ENCODE results near the gene METTL1.

The METTL1 gene

DNA sequence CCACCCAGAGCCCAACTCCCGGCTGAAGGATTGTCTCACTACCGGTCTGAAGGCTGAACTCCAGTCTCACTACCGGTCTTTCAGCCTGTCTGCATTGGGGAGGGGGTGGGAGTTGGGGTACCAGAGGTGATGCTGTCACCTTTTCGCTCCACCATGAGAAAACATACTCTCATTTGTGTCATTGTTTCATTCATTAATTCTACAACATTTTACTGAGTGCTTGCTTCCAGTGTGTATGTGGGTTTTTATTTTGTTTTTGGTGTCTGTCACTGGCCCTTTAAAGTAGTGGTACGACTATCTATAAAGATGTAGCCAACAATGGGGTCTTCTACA lies 19.3 kb downstream of the METTL1 start:
- DNase-seq: no peak

DNA sequence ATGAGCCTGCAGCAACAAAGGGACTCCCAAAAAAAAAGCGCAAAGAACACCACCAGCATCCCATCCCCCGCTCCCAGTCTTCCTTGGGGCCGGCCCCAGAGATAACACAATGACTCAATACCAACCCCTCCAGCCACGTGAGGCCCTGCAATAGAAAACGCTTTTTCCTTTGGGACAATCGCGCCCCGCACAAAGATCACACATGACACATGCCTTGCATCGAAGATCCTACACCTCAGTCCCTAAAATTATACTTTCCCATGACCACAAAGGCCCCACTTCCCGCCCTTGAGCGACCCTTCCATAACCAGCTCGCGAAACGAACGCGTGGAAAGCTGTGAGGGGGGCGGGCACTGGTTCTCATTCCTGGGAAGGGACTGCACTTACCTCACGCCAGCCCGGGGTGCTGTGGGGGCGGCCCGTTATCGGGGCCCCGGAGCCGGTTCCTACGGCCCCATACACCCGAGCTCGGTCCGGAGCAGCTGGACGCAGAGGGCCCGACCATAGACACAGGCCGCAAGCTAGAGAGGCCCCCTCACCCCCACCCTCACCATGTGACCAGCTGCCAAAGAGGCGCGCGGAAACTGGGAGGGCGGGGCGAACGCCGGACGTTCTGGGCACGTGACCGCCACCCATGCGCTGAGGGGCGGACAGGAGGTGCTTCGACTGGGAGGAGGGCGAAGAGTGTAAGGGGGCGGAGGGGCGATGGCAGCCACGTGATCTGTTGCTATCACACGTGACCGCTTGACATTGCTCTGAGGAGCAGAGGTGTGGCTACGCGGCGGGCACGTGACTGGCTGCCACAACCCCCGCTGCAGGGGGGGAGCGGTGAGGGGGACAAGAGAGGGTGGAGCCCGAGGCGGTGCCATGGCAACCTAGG lies 19.9 kb downstream of the METTL1 start, which contains the start of gene CDK4:
Gene CDK4, minus strand, starts transcription at position 523 of the 880 bp plus-strand sequence. CDS start 593 bp downstream, outside the sequence.
- peak; percentile 99 for DNase-seq

DNA sequence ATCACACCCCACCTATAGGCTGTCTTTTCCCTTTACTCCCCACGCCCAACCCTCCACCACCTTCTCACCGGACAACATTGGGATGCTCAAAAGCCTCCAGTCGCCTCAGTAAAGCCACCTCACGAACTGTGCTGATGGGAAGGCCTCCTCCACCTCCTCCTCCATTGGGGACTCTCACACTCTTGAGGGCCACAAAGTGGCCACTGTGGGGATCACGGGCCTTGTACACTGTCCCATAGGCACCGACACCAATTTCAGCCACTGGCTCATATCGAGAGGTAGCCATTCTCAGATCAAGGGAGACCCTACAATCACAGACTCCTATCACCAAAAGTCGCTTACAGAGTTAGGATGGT lies 20.5 kb downstream of the METTL1 start:
- no peak for DNase-seq

DNA sequence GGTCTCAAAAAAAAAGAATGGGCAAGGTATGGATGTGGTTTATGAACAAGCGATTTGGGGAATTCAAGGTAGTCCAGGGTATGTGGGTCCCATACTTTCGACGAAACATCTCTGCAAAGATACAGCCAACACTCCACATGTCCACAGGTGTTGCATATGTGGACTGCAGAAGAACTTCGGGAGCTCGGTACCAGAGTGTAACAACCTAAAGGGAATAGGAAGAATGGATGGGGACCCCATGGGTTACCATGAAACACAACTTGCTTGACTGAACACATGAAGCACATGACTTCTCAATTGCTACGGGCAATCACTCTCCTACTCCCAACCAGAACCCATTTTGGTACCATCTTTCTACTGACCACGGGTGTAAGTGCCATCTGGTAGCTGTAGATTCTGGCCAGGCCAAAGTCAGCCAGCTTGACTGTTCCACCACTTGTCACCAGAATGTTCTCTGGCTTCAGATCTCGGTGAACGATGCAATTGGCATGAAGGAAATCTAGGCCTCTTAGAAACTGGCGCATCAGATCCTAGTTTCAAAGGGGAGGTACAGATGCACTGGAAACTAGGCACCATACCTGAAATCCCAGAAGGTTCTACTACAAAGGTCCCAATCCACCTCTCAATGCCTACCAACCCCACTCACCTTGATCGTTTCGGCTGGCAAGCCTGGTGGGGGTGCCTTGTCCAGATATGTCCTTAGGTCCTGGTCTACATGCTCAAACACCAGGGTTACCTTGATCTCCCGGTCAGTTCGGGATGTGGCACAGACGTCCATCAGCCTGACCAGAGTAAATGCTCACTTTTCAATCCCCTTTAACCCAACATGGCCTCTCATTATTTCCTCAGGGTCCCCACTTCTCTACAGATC lies 21.1 kb downstream of the METTL1 start:
- no peak for DNase-seq

DNA sequence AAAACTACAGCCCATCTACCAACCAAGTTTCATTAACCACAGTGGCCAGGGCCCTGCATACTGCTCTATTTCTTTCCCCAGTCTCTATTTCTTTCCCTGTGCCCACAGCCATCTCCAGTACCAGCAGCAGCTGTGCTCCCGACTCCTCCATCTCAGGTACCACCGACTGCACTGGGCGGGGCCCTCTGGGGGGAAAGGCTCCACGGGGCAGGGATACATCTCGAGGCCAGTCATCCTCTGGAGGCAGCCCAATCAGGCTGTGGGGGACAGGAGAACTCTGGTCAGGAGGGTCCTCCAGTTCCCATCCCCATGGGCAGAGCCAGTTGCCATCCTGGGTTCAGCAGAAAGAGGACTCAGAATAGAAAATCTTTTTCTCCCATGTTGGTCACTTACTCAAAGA lies 22.8 kb downstream of the METTL1 start:
- DNase-seq: no peak

DNA sequence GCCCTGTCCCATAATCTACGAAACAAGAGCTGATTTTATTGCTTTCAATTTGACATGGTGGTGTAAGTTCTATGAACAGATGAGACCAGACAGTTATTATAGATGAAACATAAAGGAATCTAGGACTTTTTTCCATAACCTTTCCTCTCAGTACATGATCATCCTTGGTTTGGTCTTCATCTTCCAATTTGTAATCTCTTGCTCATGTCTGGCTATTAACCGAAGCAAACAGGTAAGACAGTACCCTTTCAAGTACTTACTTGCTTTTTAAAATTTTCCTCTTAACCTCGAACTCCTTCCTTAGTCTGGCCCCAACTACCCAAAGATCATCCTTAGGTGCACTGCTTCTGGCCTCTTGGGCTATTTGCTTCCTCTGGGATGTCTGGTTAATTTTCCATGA lies 25.9 kb downstream of the METTL1 start:
- DNase-seq: no peak

DNA sequence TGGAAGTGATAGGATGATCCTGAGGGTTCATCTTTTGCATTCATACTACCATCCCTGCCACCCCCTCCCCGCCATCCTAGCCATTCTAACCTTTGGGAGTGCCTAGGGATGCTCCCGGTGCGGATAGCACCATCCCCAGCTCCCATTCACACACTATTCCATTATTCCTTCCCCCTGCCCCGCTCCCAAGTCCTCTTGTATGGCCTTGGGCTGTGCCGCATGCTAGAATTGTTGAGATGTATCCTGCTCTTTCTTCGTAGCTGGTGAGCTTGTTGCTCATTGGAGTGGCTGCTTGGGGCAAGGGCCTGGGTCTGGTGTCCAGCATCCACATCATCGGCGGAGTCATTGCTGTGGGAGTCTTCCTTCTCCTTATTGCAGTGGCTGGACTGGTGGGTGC lies 26.4 kb downstream of the METTL1 start:
- no peak for DNase-seq

DNA sequence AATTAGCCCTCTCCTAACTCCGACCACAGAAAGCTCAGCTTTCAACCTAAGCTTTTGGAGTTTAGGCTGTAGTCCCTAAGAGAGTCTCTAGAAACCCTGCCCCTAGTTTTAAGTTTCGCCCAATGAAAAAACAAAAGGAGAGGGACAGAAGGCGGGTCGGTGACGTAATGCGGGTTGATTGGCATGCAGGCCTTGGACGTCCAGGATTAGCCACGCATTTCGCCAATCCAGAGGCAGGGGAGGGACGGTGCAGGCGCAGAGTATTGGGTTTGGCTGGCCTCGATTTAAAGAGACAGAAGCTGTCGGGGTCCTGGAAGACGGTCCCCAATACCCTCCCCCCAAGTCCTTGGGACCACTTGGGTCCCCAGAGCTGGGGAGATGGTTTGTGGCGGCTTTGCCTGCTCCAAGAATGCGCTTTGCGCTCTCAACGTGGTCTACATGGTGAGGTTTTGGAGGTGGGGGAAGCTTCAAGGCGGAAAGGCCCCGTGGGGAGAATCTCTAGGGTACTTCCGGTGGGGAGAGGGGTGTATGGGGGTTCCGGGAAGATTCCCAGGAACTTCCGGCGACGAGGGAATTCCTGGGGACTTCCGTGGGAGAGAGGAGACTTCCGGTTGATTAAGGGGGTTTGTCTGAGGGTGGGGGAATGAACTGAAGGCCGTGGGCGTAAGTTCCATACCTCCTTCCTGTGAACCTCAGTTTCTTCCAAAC lies 27.0 kb downstream of the METTL1 start, which contains the start of gene TSPAN31:
Gene TSPAN31, plus strand, starts transcription at position 263 of the 708 bp plus-strand sequence. Its CDS starts 116 bp downstream, at position 379.
- DNase-seq: peak; percentile 76

DNA sequence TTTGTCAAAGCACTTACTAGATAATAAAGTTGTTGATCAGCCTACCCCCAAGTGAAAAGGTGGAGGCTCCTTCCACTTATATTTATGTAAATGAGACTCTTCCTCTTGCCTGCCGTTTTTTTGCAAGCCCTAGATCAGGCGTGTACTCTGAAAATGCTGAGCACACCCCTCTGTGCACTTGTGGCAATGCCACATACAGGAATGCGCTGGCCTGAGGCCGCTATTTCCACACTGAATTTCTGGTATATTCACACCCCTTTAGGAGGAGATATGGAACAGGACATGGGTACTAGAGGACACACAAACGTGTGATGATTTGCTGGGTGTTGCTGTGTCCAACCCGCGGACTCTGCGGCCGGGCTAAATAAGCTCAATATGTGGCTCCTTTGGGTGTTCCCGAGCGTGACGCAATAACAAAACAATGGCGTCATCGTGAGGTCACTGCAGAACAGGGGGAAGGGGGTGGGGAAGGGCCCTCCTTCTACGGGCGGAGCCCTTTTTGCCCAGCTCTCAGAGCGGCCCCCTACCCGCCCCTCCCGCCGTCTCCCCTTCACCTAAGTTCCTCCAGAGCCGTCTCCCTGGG lies 27.6 kb downstream of the METTL1 start:
- DNase-seq: no peak

DNA sequence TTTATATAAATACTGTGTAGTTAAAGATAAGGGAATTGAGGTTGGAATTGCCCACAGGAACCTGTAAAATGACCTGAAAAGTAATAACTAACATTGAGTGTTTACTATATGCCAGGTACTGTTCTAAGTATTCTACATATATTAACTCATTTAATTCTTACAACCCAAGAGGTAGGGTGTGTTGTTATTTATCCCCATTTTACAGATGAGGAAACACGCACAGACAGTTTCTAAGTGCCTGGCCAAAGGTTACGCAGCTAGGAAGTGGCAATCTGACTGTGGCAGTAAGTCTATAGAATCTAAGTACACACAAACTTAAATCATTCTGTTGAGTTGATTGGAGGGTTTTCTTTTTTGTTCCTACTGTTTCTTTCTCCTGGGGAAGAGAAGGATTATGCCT lies 28.1 kb downstream of the METTL1 start:
- no peak for DNase-seq

DNA sequence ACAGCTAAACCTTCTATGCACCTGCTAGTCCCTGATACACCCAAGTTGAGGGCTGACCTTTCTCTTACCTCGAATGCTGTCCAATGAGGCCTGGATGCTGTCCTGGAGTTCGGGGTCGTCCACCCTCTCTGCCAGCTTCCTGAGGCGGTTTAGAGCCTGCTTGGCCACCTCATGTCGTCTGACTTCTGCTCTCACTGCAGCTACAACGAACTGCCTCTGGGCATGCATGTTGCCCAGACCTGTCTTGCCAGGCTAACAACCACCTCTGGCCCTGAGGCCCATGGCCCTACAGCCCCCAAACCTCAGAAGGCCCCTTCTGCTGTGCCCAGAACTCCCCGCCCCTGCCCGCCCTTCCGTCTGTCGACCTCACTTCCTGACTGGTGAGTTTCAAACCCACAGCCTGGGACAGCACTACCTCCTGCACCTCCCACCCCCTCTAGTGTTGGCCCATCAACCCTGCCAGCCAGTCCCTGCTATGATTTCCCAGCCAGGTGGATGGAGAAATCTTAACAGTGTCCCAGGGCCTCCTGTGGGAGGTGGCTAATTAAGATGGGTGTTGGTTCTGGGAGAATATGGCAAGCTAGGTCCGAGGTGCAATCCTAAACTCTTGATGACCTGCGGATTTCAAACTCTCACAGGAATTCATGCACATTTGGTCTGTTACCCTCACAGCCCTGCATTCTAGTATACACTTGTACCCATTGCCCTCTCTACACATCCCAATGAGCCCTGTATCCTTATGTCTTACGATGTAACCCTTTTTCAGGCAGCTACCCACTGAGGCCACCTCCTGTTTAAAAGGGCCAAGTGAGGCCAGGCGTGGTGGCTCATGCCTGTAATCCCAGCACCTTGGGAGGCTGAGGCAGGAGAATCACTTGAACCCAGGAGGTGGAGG lies 29.8 kb downstream of the METTL1 start:
- DNase-seq: no peak

DNA sequence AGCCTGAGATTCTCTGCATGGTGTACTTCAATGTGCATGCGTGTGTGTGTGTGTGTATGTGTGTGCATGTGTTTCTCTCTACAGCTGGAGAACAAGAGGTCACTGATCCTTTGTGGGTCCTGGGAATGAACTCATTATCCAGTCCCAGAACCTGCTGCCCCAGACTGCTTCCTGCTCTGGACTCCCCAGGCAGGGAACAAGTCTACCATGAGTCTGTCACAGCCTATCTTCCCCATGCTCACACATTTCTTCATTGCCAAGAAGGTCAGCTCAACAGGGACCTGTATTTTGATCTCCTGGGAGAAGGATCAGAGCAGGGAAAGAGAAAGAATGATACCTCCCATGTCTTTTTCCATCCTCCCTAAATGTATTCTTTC lies 30.5 kb downstream of the METTL1 start:
- DNase-seq: no peak

DNA sequence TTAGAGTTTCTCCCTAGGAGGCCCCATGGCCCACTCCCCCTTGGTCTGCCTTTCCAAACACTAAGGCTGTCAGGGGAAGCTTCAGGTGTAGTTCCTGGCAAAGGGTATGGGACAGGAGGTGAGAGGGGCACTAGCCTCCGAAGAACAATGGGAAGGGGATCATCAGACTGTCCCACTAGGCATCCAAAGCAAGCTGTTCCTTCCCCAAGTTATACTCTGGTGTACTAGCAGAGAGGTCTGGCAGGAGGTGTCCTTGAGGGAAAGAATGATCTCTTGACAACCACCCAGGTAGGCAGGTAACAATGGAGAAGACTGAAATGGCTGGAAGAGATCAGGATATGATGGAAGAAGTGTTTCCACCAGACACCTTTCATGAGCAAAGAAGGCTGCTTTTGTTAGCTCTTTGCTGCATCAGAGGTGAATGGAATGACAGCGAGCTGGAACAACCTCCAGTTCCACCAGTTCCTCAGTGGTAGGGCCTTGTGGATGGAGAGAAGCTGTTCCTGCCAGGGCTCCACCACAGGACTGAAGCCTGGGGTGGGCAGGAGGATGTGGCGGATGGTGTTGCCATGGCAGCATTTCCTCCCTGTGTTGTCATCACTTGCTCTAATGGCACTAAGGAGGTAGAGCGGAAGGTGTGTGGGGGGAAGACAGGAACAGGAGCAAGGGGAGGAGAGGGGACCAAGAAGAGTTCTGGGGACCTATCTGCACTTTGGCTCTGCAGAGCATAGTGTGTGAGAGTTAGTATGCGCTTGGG lies 31.1 kb downstream of the METTL1 start:
- DNase-seq: no peak

DNA sequence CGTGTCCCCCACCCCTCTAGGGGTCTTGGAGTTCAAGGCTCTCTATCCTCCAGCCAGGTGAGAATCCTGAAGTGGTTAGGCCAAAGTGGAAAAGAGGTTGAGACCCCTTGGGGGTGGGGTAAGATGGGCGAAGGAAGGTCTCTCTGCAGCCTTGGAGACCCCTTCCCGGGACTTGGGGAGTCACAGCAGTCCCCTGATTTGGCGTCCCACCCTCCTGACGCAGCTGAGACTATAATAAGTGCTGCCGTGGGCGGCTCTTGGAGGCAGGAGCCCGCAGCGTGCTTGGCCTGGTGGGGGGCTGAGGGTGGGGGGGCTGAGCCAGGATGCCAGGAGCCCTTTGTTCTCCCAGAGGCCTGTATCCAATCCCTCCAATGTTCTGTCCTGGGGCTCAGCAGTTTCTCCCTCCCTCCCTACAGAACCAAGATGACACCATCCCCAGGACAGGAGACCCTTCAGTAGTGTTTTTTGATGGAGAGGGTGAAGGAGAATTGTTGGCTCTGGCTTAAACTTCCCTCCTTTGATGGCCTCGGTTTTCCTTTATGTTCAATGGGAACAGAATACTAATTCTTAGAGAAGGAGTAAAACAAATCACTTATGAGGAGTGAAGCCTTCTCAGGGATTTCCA lies 31.9 kb downstream of the METTL1 start:
- DNase-seq: no peak

DNA sequence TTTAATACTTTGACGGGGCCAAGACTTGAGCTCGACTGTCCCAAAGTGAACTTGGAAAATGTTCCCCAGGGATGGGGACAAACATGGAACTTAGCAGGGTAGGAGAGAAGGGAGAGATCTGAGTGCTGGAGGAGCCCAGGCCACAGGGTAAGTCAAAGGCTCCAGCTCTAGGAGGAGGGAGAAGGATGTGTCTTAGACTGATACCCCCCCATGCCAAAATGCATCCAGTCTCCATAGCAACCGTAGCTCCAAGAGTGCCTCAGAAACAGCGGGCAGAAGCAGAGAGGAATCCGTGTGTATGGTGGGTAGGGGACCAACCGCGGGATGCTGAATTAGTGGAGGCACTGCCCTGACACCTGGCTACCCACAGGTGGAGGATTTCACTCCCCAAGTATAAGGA lies 32.5 kb downstream of the METTL1 start:
- DNase-seq: no peak

DNA sequence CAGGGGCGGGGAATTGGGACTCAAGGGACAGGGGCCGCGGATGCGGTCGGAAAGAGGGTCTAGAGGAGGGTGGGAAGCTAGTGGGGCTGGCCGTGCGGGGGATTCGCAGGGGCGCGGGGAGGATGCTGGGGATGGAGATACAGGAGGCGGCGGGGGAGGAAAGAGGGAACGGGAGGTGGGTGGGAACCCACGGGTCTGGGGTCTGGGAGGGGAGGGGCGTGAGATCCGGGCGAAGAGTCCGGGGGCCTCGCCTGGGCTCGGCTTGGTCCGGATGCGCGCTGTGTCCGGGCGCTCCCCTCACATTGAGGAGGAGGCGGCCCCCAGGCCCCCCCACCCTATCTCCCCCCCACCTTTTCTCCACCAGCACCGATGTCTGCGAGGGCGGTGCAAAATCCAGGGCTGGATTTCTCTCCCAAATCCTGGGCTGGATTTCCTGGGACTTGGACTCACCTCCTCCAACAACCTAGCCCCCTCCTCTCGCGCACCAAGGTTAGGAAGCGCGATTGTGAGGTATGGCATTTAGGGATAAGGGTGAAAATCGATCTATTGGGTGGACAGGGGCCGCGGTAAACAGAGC lies 33.2 kb downstream of the METTL1 start, which contains the start of gene AGAP2:
Gene AGAP2, minus strand, starts transcription at position 82 of the 577 bp plus-strand sequence. CDS start 496 bp downstream, outside the sequence.
- DNase-seq: no peak

DNA sequence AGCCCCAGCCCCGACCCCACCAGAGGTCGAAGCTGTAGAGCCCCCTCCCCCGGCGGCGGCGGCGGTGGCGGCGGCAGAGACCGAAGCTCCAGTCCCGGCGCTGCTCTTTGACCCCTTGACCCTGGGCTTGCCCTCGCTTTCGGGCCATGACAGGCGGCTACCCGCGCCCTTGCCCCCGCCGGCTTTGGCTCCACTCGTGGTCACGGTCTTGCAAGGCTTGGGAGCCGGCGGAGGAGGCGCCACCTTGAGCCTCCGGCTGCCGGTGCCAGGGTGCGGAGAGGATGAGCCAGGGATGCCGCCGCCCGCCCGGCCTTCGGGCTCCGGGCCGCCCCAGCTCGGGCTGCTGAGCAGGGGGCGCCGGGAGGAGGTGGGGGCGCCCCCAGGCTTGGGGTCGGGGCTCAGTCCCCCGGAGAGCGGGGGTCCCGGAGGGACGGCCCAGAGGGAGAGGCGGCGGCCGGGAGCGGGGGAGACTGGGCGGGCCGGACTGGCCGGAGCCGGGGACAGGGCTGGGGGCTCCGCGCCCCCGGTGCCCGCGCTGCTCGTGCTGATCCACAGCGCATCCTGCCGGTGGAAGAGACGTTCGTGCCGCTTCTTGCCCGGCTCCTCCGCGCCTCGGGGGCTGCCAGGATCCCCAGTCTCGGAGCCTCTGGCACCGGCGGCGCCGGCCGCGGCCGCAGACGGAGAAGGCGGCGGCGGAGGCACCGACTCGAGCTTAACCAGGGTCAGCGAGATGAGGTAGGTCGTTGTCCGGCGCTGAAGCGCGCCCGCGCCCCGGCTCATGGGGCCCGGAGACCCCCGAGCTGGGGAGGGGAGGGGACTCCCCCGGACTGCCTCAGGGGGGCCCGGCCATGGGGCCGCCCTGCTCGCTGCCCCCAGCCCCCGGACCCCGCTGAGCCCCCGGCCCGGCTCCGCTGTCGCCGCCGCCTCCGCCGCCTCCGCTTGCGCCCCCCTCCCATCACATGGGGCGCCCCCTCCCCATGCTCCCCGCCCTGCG lies 34.1 kb downstream of the METTL1 start:
- DNase-seq: no peak

DNA sequence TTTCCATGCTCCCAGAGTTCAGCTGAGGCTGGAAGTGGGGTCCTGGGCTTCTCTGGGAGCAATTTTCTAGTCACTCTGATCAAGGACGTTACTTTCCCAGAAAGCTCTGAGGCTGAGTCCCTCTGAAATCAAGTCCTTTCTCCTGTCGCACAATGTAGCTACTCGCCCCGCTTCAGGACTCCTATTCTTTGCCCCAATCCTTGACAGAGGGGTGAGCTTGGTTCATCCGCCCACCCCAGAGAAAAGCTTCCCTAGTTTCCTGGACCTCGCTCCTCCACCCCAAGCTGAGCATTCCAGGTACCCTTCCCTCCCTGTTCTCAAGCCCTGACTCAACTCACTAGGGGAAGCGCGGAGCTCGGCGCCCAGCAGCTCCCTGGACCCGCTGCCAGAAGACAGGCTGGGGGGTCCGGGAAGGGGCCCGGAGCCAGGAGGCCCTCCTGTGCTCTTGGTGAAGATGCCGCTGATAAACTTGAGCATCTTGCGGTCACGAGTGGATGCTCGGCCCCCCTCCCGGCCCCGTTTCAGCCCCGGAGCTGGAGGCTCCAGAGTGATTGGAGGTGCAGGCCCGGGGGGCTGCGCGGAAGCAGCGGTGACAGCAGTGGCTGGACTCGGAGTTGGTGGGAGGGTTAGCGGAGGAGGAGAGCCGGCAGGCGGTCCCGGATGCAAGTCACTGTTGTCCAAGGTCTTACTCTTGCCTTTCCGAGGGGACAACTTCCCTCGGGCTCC lies 35.0 kb downstream of the METTL1 start:
- no peak for DNase-seq
